ENCODE results near the gene OGFOD3. TPM values are rescaled to one million over a fixed set of nuclear protein-coding genes. Genes with fewer than 3 reads are reported as not detected.

The OGFOD3 gene
- total and polyA plus RNA-seq, 9 of the 15 experiments (the other 6 are each of a cell fraction or from before 2014, with no cell fraction given): 0.69 to 44.7 (median 18.9) TPM

DNA sequence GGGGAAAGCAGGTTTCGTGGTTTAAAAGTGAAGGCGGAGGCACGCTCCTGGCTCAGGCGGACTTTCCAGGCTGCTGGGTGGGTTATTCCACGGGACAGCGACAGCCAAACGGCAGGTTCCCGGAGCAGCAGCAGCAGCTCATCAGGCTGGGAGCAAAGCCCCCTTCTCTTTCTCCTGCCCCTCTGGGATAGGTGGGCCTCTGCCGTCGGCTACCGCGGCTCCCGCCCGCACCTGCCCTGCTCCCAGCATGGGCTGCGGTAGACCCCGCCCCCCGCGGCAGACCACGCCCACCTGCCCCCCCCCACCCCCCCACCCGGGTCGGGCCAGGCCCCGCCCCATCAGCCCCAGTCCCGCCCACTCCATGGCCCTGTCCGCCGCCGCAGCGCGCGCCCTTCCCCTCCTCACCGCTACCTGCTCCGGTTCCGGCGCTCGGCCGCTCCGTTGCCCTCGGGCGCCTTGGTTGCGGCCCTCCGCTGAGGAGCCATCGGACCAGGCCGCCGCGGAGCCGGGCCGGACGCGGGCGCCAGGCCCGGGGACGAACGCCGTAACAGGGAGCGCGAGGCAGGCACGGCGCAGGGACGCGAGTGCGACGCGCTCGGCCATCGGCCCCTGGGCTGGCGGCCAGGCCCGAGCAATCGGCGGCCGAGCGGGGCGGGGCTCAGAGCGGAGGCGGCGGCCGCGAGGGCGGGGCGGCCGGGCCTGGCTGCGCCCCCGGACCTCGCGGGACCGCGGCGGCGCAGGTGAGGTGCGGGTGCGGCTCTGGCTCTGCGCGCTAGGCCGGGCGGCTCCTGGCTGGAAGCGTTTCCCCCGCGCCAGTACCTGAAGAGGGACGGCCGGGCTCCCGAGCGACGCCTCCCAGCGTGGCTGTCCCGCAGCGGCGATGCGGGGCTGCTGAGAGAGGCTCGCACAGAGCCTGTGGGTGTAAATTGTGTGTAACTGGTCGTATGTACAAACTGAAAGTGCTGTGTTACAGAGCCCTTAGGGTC, at the start of gene OGFOD3, which contains the start of gene HEXD (continued):
- TF ChIP-seq, protein P1, sequence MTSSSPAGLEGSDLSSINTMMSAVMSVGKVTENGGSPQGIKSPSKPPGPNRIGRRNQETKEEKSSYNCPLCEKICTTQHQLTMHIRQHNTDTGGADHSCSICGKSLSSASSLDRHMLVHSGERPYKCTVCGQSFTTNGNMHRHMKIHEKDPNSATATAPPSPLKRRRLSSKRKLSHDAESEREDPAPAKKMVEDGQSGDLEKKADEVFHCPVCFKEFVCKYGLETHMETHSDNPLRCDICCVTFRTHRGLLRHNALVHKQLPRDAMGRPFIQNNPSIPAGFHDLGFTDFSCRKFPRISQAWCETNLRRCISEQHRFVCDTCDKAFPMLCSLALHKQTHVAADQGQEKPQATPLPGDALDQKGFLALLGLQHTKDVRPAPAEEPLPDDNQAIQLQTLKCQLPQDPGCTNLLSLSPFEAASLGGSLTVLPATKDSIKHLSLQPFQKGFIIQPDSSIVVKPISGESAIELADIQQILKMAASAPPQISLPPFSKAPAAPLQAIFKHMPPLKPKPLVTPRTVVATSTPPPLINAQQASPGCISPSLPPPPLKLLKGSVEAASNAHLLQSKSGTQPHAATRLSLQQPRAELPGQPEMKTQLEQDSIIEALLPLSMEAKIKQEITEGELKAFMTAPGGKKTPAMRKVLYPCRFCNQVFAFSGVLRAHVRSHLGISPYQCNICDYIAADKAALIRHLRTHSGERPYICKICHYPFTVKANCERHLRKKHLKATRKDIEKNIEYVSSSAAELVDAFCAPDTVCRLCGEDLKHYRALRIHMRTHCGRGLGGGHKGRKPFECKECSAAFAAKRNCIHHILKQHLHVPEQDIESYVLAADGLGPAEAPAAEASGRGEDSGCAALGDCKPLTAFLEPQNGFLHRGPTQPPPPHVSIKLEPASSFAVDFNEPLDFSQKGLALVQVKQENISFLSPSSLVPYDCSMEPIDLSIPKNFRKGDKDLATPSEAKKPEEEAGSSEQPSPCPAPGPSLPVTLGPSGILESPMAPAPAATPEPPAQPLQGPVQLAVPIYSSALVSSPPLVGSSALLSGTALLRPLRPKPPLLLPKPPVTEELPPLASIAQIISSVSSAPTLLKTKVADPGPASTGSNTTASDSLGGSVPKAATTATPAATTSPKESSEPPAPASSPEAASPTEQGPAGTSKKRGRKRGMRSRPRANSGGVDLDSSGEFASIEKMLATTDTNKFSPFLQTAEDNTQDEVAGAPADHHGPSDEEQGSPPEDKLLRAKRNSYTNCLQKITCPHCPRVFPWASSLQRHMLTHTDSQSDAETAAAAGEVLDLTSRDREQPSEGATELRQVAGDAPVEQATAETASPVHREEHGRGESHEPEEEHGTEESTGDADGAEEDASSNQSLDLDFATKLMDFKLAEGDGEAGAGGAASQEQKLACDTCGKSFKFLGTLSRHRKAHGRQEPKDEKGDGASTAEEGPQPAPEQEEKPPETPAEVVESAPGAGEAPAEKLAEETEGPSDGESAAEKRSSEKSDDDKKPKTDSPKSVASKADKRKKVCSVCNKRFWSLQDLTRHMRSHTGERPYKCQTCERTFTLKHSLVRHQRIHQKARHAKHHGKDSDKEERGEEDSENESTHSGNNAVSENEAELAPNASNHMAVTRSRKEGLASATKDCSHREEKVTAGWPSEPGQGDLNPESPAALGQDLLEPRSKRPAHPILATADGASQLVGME (CRISPR knock-in tag; IDR thresholded peaks at IDR 0.05): no peak
- no peak for TF ChIP-seq ZNF668 (CRISPR knock-in tag; IDR thresholded peaks at IDR 0.05)
- no peak for TF ChIP-seq ZNF165 (CRISPR knock-in tag; IDR thresholded peaks at IDR 0.05; ENCODE audit: borderline replicate concordance)
- peak; percentile 79 for TF ChIP-seq FOXP1 (CRISPR knock-in tag; IDR thresholded peaks at IDR 0.05)
- TF ChIP-seq, protein P2, sequence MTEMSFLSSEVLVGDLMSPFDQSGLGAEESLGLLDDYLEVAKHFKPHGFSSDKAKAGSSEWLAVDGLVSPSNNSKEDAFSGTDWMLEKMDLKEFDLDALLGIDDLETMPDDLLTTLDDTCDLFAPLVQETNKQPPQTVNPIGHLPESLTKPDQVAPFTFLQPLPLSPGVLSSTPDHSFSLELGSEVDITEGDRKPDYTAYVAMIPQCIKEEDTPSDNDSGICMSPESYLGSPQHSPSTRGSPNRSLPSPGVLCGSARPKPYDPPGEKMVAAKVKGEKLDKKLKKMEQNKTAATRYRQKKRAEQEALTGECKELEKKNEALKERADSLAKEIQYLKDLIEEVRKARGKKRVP (CRISPR knock-in tag; IDR thresholded peaks at IDR 0.05): no peak
- TF ChIP-seq SAP30 (IDR thresholded peaks at IDR 0.05; ENCODE audit: borderline replicate concordance, insufficient read depth, low read depth, low read length, poor library complexity, severe bottlenecking): peak; percentile 76
- no peak for TF ChIP-seq HNRNPK (IDR thresholded peaks at IDR 0.05; ENCODE audit: low read depth, low read length, poor library complexity, severe bottlenecking)
- no peak for TF ChIP-seq EHMT2 (IDR thresholded peaks at IDR 0.05)
- no peak for TF ChIP-seq ZNF77 (CRISPR knock-in tag; IDR thresholded peaks at IDR 0.05)
- TF ChIP-seq, protein P3, sequence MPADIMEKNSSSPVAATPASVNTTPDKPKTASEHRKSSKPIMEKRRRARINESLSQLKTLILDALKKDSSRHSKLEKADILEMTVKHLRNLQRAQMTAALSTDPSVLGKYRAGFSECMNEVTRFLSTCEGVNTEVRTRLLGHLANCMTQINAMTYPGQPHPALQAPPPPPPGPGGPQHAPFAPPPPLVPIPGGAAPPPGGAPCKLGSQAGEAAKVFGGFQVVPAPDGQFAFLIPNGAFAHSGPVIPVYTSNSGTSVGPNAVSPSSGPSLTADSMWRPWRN (IDR thresholded peaks at IDR 0.05; ENCODE audit: low read depth): no peak
- no peak for TF ChIP-seq ATF1 (CRISPR knock-in tag; IDR thresholded peaks at IDR 0.05)
- no peak for TF ChIP-seq ATF1 (tag; IDR thresholded peaks at IDR 0.05)
- TF ChIP-seq ZNF589 (CRISPR knock-in tag; IDR thresholded peaks at IDR 0.05; ENCODE audit: low read depth): no peak
- TF ChIP-seq, protein P4, sequence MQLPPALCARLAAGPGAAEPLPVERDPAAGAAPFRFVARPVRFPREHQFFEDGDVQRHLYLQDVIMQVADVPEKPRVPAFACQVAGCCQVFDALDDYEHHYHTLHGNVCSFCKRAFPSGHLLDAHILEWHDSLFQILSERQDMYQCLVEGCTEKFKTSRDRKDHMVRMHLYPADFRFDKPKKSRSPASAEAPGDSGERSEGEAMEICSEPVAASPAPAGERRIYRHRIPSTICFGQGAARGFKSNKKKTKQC (CRISPR knock-in tag; IDR thresholded peaks at IDR 0.05): peak; percentile 91; the same call in 1 of the 2 replicates
- TF ChIP-seq PHF21A (IDR thresholded peaks at IDR 0.05; ENCODE audit: borderline replicate concordance, low read depth): no peak
- no peak for TF ChIP-seq SRSF7 (optimal IDR thresholded peaks at IDR 0.05; ENCODE audit: low read depth, low read length)
- no peak for TF ChIP-seq SRF (CRISPR knock-in tag; IDR thresholded peaks at IDR 0.05)
- TF ChIP-seq PHB2 (IDR thresholded peaks at IDR 0.05; ENCODE audit: low read depth): no peak
- TF ChIP-seq, protein P5, sequence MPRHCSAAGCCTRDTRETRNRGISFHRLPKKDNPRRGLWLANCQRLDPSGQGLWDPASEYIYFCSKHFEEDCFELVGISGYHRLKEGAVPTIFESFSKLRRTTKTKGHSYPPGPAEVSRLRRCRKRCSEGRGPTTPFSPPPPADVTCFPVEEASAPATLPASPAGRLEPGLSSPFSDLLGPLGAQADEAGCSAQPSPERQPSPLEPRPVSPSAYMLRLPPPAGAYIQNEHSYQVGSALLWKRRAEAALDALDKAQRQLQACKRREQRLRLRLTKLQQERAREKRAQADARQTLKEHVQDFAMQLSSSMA (CRISPR knock-in tag; IDR thresholded peaks at IDR 0.05): no peak
